NCI-H2196 treated with DMSO at 0.1 percent for 48 hours (cell line): ENCODE data around the gene LPP.

ENCODE experiments used
- DNase-seq: peaks from one replicate; lab custom pipeline; 2025; ENCODE audit not compliant: unreplicated experiment; lab: John Stamatoyannopoulos, UW

LPP gene

DNA sequence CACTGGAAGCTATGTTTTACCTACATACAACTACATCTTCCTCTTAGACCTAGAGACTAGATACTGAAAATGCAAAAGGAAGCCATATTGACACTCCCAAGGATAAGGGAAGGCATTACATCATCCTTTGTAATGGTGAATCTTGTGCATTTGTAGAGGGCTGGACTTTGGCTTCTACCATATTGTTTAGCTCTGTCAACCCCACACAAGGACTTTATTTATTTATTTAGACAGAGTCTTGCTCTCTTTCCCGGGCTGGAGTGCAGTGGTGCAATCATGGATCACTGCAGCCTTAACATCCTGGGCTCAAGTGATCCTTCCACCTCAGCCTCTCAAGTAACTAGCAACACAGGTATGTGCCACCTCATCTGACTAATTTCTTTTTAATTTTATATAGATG, 686.3 kb downstream of the LPP start:
- DNase-seq: no peak

DNA sequence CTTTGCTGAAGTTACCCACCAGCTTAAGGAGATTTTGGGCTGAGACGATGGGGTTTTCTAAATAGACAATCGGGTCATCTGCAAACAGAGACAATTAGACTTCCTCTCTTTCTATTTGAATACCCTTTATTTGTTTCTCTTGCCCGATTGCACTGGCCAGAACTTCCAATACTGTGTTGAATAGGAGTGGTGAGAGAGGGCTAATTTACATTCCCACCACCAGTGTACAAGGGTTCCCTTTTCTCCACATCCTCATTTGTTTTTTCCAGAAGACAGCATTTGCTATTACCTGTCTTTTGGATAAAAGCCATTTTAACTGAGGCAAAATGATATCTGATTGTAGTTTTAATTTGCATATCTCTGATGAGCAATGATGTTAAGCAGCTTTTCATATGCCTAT, 687.9 kb downstream of the LPP start:
- DNase-seq: no peak

DNA sequence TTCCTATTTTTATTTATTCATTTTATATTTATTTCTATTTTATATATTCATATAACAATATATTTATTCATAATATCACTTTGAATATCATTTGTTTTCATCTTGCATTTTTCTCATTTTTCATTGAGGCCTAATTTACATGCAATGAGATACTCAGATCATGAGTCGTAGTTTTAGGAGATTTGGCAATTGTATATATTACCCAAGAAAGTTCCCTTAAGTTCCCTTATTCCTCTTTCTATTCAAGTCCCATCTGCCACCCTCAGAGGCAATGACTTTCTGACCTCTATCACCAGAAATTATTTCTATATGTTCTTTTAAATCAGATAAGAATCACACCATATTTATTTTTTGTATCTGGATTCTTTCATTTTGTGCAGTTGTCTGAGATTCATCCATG, 688.7 kb downstream of the LPP start:
- no peak for DNase-seq

DNA sequence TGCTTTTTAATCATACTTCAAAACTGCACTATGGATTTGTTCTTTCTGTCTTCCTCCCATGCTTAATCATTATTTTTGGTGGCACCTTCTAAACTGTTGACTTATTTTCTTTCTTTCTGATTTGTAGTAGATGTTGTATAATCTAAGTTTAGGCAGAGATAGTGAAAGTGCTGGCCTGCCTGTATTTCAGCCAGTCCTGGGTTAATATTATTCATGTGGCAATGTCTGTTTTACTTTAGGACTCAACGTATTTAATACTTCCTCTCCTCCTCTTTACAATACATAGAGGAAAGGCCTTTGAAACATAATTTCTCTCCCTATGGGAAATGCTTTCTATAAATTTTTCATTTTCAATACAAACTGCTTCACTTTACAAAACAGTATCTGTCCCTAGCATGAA, 690.1 kb downstream of the LPP start:
- DNase-seq: no peak

DNA sequence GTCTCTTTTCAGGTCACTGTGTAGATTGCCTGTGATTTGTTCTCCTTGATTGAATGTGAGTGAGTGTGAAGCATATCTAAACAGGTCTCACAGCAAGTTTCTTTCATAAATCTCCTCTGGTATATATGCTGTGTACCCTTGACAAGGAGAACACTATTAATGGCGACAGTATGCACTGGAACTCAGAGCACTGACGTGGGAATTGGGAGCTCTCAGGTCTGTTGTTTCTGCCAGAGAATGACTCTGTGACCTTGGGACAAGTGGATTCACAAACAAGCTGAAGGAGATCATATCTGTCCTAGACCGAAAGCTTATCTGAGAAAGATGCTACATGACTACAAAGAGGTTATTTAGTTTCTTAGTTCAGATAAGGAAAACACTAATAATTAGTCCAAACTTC, 691.6 kb downstream of the LPP start:
- no peak for DNase-seq

DNA sequence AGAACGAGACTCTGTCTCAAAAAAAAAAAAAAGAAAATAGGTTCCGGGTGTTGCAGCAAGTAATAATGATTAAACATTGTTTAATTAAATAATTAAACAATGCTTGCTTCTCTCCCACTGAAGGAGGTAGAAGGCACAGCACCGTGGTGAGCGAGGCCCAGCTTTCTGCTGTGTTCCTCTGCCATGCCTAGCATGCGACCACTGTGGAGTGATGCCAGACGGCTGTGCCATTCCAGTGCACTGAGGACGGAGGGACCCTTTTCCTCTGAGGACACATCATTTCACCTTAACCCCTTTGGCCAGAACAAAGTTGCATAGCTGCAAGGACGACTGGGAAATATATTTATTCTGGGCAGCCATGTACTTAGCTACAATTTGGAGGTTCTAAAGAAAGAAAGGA, 695.0 kb downstream of the LPP start:
- no peak for DNase-seq

DNA sequence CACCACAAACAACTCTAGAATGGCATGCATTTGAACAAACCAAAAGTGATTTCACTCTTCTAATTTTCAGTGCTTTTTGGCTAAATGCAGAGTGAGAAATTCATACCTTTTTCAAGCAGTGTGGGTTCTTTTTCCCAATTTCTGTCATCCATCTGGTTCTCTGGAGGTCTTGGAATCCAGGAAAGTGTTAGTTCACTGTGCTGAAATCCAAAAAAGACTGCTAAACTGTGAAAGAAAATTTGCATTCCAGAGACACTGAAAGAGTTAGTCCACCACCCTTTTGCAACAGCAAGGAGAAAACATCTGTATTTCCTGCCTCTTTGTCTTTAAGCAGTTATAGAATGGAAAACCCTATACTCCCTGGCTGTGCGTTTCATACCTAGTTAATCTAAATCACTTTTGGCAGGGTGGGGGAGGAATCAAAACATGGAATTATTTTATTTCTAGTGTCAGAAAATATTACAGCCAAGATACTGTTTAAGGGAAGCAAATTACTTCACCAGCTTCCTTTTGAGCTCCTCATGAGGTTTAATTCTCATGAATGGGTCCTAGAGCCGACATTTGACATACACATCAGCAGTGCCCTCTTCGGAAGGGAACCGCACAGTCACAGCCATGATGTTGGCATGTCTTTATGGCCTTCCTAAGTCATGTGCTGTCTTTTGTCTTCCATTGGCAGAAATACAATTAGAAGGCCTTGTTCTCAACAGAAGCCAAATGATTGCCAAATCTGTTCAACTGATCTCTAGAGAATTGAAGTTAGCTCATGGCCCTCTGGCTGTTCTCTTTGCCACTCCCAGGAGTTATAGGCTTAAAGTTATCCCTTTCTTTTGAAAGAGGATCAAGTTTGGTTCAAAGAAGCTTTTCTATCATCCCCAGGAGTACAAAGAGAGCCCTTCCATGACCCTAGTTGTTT, 700.2 kb downstream of the LPP start:
- no peak for DNase-seq

DNA sequence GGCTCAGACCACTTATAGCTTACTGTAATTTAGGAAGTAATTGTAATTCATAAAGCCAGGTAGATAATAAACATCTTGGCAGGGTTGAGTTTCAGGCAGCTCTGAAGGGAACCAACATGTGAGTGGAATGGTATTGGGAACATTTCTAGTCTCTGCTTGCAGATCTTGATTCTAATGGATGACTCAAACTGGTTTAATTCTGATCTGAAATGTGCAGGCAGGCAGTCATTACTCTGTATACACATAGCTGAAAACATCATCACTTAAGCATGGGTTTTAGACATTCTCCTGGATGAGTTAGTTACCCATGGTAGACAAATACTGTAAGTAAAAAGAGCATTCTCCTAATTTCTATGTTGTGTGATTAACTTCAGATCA, 700.8 kb downstream of the LPP start:
- DNase-seq: no peak

DNA sequence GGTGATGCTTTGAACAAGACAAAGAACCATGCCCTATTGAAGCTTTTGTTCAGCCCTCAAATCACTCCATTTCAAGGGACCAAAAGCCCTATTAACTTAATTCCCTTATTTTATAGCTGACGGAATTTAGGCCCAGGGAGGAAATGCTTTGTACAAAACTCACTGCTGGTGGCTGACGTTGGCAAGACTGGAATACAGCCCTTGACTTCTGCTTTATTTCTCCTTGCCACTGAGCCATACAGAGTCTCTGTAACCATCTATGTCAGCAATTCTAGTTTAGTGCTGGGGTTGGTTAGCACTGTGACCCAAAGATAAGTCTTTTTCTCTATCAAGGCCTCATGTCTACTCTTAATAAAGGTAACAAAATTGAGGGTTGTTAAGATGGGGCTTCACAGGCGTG, 701.7 kb downstream of the LPP start:
- DNase-seq: no peak

DNA sequence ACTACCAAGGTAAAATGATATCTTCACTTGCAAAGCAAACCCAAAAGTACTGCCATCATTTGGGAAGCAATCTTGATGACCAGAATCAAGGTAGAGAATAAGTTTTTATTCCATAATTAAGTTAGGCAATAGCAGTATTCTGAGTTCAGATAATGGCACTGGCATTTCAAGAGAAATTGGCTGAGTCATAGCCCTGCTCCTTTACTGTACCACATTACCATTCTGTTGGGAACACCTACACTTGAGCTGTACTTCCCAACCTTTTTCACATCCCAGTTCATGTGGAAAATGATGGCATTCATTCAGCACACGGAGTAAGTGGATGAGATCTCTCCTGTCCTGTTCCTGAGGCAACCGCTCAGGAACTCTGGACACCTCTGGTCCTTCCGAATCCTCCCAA, 706.2 kb downstream of the LPP start:
- DNase-seq: no peak

DNA sequence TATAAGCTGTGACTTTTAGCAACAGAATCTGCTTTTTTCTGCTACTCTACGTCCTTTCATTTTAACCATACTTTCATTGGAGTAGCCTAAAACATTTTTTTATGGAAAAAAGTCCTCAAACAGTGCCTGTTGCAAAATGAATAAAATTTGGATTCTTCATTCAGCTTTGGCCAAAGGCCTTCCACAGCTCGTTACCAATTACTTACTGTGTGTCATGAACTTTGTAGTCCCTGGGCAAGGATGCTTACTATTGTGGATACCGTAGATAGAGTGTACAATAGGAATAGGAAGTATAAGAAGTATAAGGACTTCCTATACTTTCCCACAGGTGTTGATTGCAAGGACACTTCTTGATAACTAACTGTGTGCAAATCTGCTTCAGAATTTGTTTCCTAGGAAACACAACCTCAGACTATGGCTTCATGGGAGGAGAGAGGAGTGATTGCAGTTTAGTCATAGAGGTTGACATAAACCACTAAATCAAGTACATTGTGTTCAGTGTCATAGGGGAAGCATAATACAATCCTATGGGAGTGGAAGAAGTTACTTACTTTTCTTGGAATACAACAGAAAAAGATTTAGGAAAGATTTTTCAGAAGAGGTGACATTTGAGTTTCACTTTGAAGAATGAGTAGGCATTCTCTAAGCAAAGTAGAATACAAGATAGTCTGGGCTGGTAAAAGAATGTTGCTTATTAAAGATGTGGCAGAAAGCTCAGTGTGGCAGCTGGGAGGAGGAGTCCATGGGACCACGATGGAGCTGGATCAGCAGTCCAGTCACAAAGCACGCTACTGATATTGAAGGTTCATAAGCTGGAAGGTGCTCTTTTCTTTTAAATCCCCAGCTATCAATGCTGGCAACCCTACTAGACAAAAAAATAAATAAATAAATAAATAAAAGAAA, 708.1 kb downstream of the LPP start:
- DNase-seq: no peak

DNA sequence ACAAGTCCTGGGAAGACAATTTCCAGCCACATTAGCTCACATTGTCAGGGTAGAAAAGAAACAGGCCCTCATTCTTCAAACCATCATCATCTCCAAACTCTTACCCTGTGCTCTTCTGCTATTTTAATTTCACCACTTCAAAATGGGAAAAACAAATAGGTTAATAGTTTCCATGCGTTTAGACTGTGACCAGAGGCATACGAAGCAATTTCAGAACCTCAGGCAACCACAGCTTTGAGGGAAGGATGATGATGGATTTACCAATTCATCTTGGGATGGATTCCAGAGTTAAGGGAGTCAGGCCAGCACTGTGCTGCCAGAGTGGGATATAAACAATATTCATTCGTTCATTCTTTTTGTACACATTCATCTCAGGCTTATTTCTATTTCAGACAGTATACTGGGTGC, 710.0 kb downstream of the LPP start:
- DNase-seq: no peak

DNA sequence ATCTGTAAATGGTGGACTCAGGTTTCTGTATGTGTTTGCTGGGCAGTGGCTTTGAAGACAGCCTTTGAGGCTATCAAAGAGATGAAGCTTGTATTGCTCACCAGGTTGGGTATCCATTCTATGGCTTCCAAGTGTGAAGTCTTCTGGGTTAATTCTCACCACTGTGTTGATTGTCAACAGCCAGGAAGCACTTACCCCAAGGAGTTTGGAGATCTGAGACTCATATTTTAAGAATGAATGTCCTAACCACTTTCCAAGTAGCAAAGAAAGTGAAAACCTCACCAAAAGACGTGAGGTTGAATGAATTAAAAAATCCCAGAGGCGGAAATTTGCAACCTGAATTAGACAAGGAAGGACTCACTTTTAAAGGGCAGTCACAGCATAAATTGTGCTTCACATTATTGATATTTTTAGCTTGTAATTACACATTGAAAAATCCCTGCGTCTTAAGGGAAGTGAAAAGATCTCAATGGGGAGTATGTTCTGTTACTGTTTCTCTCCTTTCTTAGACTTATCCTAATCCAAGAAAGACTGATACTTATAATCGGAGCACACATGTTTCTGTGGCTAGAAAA, 713.8 kb downstream of the LPP start:
- DNase-seq: no peak

DNA sequence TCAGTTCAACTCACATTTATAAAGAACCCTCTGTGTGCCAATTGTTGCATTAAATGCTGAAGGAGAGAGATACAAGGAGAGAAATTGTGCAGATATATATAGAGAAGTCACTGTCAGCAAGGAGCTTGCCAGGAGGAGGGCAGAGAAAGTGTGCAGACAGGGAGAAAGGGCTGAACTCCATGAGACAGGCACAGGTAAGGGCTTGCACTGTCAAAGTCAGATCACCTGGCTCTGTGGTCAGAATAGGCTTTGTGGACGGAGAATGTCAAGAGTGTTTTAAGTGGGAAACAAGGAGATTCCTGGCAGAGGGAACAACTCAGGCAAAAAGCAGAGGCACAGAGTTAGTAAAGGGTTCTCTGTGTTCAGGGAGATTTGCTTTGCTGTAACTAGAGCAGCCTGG, 714.8 kb downstream of the LPP start:
- peak; percentile 47 for DNase-seq

DNA sequence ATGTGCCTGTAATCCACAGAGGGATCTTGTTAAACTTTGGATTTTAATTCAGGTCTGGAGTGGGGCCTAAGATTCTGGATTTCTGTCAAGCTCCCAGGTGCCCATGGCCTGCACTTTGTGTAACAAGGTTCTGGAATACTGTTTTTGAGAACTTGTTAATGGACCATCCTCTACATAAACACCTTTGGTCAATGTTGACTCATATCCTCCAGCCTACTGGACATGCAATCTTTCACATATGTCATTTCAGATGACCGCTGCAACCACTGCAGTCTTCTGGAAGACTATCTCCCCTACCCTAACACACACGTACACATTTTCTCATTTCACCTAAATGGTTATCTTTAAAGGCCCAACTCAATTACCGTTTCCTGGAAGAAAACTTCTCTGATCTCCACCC, 715.7 kb downstream of the LPP start:
- DNase-seq: no peak

DNA sequence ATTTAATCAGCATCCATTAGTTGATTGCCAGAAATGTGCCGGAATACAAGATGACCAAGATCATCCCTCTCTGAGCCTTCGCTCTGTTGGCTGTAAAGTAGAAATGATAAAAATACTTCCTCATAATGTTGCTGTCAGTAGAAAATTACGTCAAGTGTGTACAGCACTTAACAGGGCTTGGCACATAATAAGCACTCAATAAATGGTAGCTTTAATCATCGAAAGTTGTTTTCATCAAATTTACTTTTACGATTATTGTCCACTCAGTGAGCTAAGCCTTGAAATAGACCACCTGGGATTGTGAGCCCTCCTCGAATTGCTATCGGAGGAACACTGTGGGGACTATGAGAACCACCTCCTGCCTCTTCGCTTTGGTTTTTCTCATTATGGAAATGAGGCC, 716.5 kb downstream of the LPP start:
- DNase-seq: no peak

DNA sequence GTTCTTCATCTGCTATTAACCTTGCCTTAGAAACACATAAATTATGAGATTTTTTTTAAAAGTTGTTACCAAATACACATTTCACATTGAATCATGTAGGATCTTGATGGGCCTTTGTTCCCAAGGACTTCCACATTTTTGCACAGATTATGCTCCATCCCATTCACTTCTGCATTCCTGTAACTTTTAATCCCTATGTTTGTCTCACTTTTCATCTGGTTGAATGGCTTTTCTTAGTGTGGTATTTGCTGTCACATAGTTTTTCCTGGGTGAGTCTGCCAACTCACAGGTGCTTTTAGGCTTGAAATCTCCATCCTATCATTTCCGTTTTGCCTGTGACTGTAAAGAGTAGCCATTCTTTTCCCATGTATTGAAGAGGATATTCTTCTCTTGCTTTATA, 720.6 kb downstream of the LPP start:
- DNase-seq: no peak

DNA sequence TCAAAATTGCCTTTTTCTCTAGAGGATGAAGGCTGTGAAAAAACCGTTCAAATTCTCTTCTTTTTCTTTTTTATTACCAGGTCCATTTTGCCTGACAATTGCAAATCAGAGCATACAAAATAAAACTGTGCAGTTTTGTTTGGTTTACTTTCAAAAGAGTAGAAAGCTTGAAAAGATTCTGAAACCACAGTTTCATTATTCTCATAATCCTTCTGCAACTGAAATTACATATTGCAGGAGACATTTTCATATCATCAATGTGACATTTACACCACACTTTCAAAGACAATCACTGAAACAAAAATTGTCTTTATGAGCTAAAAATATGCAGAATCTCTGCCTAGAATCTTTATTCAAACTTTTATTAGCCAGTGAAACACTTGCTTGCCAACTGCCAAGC, 721.5 kb downstream of the LPP start:
- DNase-seq: no peak

DNA sequence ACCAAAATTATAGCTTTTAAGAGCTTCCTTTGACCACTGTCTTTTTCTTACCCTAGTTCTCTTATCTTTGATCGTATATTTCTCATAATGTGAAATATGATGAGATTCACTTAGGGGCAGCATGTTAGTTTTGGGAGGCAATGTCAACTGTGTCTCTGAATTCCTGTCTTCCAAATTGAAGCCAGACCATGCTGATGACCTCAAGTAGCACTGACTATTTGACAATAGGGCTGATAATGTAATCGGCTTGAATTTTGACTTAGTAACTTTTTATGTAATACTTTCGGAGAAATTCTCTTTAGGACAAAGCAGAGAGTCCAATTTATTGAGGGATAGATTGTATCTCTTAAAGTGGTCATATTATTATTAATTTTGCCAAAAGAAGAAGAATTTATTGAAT, 722.4 kb downstream of the LPP start:
- DNase-seq: no peak

DNA sequence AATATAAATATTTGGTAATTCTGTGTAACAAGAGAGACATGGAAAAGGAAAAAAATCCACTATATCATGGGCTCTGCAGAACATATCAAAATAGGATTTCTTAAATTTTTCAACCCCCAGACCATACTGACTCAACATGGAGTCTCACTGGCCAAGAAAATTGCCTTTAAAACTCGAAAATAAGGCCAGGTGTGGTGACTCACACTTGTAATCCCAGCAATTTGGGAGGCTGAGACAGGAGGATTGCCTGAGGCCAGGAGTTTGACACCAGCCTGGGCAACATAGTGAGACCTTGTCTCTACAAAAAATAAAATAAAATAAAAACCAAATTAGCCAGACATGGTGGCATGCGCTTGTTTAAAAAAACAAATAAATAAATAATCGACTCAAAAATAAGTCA, 723.4 kb downstream of the LPP start:
- no peak for DNase-seq

DNA sequence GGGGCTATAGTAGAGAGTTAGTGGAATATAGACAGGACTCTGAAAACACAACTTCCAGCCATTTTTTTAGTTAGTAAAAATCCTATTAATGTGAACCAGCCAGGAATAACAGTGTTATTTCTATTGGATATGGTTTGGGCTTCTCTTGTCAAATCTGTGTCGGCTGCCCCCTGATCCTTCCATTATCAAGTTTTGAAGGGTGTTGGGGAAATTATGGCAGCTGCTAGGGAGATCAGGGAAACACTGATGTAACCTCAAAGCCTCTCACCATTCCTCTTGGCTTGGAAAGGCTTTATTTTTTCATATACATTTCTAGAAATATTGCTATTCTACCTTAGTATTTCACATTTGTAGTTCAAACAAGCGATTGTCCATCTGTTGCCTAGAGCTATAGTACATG, 724.1 kb downstream of the LPP start:
- no peak for DNase-seq
